ENCODE results near the gene DUSP5.

Gene DUSP5

GRCh38 chr10:110483633-110484032 lies 14.1 kb upstream of the DUSP5 start:
- no peak for DNase-seq

GRCh38 chr10:110485541-110485940 lies 12.2 kb upstream of the DUSP5 start:
- no peak for DNase-seq

GRCh38 chr10:110486680-110487410 lies 10.9 kb upstream of the DUSP5 start:
- DNase-seq, result no peak

GRCh38 chr10:110487411-110488331 lies 10.0 kb upstream of the DUSP5 start:
- no peak for DNase-seq

GRCh38 chr10:110488332-110488681 lies 9.4 kb upstream of the DUSP5 start:
- no peak for DNase-seq

- no peak for DNase-seq
Measured at GRCh38 chr10:110488940-110489339, 8.8 kb upstream of the DUSP5 start.

GRCh38 chr10:110490640-110491039 lies 7.1 kb upstream of the DUSP5 start:
- DNase-seq, result no peak

GRCh38 chr10:110491346-110491745 lies 6.4 kb upstream of the DUSP5 start:
- no peak for DNase-seq

GRCh38 chr10:110492069-110492822 lies 5.5 kb upstream of the DUSP5 start:
- DNase-seq, result no peak

GRCh38 chr10:110493832-110494426 lies 3.8 kb upstream of the DUSP5 start:
- DNase-seq, result no peak

GRCh38 chr10:110494532-110494931 lies 3.2 kb upstream of the DUSP5 start:
- DNase-seq, result no peak

- DNase-seq, result peak; percentile 64
Measured at GRCh38 chr10:110495731-110496552, 1.8 kb upstream of the DUSP5 start.

GRCh38 chr10:110496553-110497437 lies 912 bp upstream of the DUSP5 start:
- no peak for DNase-seq

GRCh38 chr10:110498087-110498981 lies 627 bp downstream of the DUSP5 start:
- peak; percentile 65 for DNase-seq

GRCh38 chr10:110498982-110499795 lies 1.5 kb downstream of the DUSP5 start:
- DNase-seq, result no peak

- no peak for DNase-seq
Measured at GRCh38 chr10:110499796-110500514, 2.2 kb downstream of the DUSP5 start.

- no peak for DNase-seq
Measured at GRCh38 chr10:110500515-110500905, 2.8 kb downstream of the DUSP5 start.

Measured in activated CD8-positive, alpha-beta memory T cell treated with anti-CD3 and anti-CD28 coated beads, Interleukin-2, amount 50 U/mL, for 4 hours (primary cell).